Measurements from ENCODE around the gene CSF2RB.
"Not testable (repeated sequence)": the region's sequence is repeated elsewhere in the genome, so short reads cannot be mapped to it uniquely, and the experiment has no call there.

CSF2RB gene

DNA sequence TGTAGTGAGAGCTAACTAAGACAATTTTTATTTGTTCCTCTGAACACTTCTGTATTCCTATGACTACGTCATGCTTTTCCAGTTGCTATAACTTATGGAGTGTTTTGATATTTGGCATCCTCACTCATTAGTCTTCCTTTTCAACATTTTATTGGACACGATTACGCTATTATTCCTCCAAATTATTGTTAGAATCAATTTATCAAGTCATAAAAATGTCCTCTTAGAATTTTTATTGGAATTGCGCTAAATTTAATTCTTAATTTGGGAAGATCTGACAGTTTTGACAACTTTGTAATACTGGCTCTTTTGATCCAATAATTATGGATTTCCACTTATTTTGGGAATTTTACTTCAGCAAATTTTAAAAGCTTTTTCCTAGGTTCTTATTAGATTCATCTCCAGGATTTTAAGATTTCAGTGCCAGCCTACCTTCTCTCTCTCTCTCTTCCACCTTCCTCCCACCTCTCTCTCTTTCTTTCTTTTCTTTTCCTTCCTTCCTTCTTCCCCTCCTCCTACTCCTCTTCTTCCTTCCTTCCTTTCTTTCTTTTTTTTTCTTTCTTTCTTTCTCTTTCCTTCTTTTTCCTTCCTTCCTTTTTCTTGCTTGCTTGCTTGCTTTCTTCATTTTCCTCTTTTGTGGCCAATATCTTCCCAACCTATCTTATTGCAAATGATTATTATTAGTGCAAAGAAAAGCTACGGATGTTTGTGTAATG lies 55.0 kb downstream of the CSF2RB start:
- no peak for DNase-seq (ENCODE audit: low read depth)

DNA sequence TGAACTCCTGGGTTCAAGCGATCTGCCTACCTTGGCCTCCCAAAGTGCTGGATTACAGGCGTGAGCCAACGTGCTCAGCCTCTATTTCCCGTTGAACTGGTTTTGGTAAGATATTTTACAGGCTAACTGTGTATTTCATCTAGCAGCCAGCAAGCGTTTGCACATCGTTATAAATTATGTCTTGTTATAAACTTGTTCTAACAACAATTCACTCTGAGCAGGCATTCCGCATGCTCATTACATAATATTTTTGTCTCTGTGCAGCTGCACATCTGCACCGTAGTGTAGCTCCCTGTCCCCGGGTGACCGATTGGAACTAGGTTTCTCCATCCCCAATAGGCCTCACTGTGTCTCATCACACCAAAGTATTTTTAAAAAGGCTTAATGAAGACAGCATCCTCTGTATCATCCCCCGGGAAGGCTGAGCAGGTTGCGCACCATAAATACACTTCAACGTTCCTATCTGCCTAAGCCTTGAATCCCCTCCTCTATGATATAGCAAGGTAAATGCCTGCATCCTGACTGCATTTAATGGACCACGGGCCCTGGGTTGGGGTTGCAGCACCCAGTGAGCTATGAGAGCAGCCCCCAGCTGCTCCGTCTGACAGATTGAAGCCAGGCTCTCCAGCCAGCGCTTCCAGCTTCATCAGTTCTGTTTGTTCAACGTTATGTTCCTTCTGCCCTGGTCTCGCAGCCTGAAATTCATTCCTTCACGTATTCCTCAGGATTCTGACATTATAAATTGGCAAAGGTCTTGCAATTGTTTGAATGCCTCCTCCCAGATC lies 58.1 kb downstream of the CSF2RB start:
- no peak for DNase-seq (ENCODE audit: low read depth)

DNA sequence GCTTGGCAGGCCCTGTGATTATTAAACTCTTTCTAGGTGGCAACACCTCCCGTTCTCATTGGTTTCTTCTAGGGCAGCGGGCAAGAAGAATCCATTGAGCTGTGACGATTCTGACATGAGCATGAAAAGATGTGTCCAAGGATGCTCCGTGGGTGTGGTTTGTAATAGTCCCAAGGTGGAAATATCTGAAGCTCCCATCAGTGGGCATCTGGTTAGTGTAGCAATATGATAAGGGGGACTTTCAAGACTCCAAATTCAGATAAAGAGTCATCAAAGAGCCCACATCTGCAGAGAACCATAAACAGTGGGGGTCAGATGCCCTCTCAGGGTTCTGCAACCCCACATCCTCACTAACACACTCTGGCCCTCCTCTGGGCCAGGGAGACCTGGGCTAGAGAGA lies 63.2 kb downstream of the CSF2RB start:
- no peak for DNase-seq (ENCODE audit: low read depth)

DNA sequence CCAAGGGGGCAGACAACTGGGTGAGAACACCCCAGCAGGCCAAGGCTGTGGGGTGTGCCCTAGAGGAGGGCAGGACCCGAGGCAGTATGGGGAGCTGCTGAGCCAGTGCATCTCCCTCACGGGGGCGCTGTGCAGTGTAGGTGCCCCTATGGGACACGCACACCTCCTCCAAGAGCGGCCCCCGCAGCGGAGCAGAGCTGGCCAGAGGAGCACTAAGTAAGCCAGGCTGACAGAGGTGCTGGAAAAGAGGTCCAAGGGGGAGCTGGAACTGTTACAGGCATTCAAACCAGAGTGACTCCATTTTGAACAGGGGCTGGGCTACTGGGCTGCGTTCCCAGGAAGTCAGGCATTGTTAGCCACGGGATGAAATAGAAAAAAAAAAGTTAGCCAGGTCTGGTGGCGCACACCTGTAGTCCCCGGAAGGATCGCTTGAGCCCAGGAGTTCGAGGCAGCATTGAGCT lies 64.0 kb downstream of the CSF2RB start:
- DNase-seq (ENCODE audit: low read depth) = peak; percentile 53

DNA sequence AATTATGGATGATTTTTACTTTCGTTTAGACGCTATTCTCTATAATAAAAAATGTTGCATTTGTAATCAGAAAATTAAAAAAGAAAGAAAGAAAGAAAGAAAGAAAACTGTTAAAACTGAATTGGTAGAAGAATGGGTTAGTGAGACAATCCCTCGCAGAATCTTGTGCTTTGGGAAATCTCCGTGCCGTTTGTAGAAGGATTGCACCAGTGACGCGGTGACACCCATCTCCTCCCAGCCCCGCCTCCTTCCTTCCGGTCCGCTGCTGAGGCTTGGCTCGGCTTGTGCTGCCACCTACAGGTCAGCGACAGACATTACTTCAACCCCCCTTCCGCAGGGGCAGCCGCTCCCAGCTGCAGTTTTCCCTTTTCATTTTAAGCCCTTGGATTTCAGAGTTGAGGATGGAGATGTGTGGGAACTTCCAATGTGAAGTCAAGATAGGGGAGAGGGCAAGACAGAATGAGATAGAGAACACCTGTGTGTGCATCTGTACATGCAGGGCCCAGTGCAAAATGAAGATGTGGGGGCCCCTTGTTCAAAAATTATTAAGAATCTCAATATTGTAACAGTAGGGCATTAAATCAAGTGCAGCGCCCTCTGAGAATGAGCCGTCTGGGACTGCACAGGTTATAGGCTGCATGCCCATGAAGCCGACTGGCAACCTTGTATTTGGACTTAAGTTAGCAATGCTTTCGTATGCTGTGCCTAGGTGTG lies 64.7 kb downstream of the CSF2RB start:
- DNase-seq (ENCODE audit: low read depth) = peak; percentile 78

DNA sequence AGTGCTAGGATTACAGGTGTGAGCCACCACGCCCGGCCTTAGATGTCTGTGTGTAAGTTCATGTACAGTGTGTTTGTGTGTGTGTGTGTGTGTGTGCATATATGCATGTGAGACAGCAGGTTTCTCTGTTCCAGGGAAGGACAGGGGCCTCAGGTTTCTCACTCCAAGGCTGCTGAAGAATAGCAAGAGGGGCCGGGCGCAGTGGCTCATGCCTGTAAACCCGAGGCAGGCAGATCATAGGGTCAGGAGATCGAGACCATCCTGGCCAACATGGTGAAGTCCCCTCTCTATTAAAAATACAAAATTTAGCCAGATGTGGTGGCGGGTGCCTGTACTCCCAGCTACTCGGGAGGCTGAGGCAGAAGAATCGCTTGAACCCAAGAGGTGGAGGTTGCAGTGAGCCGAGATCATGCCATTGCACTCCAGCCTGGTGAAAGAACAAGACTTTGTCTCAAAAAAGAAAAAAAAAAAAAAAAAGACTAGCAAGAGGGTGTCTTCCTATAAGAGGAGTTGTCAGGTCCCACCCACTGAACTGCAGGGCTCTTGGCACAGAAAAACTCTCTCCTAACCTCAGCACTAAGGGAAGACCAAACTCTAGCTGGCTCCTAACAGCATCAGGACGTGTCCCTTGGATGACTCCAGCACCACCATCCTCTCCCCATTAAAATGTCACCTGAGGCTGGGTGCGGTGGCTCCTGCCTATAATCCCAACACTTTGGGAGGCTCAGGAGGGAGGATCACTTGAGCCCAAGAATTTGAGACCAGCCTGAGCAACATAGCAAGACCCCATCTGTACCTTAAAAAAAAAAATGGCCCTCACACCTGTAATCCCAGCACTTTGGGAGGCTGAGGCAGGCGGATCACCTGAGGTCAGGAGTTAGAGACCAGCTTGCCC lies 65.8 kb downstream of the CSF2RB start:
- DNase-seq (ENCODE audit: low read depth) = no peak

DNA sequence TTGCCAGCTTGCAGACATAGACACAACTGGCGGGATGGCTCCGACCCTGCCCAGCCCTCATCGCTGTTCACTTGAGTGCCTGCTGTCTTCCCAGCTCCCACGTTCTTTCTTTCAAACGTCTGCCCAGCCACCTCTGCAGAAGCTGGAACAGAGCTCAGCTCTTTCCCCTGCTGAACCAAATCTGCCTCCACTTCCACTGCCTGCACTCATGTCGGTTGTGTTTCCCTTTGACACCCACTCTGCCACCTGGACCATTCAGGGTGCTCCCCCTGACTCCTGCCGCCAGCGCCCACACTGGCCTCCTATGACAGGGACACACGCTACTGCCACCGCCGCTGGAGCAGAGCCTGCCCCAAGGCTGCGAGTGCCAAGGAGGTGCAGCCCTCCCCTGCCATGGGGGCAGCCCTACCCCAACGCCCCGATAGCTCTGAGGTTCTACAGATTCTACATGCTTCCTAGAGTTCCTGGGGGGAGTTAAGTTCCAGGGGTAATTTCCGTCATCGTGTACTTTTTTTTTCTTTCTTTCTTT lies 67.9 kb downstream of the CSF2RB start:
- DNase-seq (ENCODE audit: low read depth) = no peak

DNA sequence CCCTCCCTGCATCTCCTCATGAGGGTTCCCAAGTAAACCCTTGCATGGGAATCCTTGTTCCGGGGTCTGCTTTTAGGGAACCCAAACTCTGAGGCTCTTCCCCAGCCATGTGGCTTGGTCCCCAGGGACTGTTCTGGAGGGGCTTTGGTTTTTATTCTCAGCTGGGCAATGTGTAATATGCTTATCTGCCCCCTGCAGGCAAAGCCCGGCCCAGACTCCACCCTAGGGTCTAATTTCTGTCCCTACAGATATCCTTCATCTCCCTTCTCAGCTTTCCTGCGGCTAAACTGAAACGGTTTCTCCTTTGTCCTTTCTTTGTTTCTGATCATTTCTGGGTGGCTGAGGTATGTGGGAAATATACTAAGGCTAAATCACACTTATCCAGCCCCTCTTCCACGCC lies 68.7 kb downstream of the CSF2RB start:
- no peak for DNase-seq (ENCODE audit: low read depth)

DNA sequence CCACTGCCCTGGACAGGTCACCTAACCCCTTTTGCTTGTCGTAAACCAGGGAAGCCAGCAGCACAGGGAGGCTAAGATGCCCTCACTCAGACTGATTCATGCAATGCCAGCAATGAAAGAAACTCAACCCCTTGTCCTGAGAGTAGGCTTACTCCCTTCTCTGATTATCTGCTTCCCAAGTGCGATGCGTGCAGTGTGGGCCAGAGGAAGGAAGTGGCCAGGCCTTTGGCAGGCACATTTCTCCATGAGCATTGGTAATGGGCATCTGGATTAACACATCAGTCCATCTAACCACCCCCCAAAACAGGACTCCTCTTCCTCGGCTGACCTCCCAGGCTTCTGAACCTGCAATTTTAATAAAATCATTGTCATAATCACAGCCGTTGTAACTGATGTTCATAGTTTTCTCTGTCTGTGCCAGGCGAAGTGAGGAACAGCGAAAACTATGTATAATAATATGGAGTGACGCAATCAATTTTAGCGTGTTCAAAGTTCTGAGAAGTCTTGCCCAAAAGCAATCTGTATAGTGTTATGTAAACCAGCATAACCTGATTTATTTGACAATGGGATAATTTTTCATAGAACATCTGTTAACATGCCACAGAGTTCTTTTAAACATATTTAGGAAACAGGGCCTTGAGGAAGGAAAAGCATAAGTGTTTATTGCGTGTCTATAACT lies 71.9 kb downstream of the CSF2RB start:
- no peak for DNase-seq (ENCODE audit: low read depth)

DNA sequence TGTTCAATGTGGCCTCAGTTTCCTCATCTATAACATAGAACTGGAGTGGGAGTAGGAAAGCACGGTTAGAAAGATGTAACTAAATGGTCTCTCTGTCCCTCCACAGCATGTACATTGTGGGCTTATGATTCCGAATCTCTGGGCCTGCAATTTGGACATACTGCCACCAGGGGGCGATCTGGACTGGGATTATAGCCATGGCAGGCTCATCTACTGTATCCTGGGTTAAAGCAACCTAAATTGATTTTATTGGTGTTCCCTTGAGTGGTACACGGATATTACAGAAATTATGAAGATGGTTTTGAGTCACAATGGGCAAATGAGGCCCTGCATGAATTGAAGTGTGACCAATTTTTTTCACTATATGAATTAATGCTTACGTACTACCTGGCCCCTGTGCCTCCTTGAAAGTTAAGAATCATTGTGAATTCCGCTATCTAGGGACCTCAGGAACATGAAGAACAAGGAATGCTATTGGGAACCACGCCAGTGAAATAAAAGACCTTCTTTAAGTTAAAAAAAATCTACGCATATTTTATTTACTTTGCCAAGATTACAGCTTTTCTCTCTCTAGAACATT lies 72.9 kb downstream of the CSF2RB start:
- no peak for DNase-seq (ENCODE audit: low read depth)

DNA sequence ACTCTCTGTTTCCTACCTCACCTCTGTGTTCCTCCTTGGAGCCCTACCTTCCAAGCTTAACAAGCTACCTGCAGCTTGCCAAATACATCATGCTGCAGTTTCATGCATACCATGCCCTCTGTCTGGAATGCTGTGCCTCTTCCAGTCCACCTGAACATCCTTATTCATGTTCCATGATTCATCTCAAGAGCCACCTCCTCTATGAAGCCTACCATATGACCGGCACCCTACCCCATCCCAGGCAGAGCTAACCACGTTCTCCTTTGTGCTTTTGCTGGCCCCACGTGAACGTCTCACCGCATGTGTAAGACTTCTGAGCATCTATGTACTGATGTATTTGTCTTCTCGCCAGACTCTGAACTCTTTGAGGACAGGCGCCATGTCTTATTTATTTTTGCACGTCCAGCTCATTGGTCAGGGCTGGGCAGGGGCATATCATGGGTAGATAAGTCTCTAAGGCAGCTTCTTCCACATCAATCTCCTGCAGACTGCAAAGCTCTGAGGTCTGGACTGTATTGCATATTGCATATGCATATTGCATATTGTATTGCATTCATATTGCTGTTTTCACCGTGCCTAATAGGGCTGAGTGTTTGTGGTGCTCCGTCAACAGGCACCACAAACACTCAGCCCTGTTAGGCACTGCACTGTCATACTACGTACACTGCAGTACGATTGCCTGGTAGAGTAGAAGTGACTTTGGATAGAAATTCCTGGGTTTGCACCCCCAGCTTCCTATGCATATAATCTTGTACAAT lies 74.8 kb downstream of the CSF2RB start:
- no peak for DNase-seq (ENCODE audit: low read depth)

DNA sequence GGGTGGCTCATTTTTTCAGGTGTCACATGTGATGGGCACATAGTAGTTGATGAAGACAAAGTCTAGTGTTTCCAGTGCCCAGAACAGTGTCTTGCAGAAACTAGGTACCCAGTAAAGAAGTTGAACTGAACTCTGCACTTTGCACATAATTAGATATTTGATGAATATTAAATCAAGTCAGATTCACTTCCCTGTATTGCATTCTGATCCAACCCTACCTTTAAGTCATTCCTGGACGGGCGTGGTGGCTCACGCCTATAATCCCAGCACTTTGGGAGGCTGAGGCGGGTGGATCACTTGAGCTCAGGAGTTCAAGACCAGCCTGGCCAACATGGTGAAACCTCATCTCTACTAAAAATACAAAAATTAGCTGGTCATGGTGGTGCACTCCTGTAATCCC lies 75.6 kb downstream of the CSF2RB start:
- DNase-seq (ENCODE audit: low read depth) = not testable (repeated sequence)

Data from T-helper 22 cell (primary cell).